Stimulated activated CD8-positive, alpha-beta memory T cell treated with anti-CD3 and anti-CD28 coated beads, Interleukin-15, amount 100 ng/mL, for 4 hours (primary cell): Measurements from ENCODE around the gene ITSN2.
"Not testable (repeated sequence)": the region's sequence is repeated elsewhere in the genome, so short reads cannot be mapped to it uniquely, and the experiment has no call there.

Experiments
- DNase-seq, 2 donors: peaks; one replicate each; pipeline ENCODE4 v3.0.0-alpha.2; 2020; ENCODE audit warnings: low read depth in 2 of 2

ITSN2 gene

DNA sequence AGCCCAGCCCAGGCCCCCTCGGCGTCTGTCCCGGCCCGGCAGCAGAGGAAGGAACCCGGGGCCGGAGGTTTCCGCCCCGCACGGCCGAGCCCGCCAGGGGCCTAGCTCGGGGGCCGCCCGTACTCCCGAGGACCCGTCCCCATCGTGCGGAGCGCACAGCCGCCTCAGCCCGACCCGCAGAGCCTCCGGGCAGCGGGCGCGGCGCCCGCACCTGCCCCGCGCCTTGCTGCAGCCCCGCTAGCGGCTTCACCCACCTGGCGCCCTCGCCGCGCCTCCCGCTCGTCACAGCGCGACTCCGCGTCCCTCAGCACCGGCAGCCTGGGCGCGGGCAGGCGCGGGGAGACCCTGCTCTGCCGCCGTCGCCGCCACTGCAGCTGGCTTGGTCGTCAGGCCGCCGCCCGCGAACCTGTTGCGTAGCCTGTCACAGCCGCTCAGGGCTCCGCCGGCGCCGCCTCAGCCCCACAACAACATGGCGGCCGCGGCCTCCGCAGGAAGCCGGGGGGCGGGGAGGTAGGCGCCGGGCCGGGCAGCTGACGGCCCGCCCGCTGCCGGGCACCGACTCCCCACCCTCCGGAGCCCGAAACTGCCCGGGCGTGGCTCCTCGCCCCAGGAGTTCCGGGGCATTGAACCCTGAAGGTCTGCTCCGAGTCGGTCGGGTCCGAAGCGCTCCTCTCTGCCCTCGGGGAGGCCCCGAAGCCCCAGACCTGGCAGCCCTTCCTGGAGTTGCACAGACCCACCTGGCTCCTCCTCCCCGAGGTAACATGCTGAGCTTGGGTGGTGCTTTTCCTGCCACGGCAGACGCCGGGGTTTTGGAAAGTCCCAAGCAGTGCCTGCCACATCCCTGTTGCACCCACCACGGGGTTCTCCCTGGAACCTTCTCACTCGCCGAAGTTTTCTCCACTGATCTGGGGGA is at the start of gene ITSN2:
Gene ITSN2 (minus strand): TSS at position 487 of the 913 bp plus-strand sequence. CDS start 32,454 bp downstream, outside the sequence.
- DNase-seq: peak; percentile 62 to 71

DNA sequence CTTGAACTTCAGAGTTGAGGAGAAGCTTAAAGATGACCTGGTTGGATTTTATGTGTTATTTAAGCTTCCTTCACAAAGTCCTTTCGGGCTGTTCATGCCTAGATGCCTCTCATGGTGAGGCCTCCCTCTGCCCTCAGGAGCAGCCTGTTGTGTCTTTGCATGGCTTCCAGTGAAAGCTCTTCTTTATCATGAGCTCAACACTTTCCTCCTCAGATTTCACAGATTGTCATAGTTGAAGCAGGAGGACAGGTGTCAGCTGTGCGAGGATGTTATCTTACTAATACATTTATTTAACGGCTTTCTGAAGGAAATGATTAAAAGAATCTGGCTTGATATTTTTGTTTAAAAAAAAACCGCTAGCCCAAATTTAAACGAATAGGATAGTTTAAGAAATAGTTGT is 48.8 kb upstream of the ITSN2 start:
- DNase-seq: no peak

DNA sequence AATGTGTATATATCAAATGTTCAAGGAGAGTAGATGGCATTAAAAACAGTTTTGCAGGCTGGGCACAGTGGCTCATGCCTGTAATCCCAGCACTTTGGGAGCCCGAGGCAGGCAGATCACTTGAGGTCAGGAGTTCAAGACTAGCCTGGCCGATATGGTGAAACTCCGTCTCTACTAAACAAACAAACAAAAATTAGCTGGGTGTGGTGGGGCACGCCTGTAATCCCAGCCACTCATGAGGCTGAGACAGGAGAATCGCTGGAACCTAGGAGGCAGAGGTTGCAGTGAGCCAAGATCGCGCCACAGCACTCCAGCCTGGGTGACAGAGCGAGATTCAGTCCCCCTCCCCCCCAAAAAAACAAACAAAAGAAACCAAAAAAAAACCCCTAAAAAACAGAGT is 48.4 kb upstream of the ITSN2 start:
- not testable (repeated sequence) for DNase-seq

DNA sequence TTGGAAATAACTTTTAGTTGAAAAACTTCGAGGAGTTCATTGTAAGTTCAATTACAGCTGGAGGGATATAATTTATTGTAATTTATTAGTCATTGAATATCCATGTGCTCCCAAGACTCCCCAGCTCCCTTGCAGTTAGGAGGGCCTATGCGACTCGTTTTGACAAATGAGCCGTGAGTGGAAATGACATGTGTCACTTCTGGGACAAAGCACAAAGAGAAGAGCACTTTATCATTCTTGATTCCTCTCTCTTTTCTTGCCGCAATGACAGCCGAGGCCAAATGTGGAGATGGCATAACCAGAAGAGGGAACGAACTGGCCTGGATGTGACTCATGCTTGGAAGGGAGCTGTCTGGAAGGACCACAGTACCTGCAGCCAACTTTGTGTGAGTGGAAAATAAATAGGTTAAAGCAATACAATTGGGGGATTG is 44.2 kb upstream of the ITSN2 start:
- DNase-seq: no peak

DNA sequence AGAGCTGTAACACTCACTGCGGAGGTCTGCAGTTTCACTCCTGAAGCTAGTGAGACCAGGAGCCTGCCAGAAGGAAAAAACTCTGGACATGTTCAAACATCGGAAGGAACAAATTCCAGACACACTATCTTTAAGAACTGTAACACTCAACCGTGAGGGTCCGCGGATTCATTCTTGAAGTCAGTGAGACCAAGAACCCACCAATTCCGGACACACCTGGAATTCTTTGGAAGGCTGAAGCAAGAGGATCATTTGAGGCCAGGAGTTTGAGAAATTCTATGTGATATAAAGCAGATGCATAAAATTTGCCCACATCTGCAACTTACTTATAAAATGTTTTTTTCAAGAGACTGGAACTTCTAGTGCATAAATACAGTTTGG is 43.5 kb upstream of the ITSN2 start:
- DNase-seq: no peak

DNA sequence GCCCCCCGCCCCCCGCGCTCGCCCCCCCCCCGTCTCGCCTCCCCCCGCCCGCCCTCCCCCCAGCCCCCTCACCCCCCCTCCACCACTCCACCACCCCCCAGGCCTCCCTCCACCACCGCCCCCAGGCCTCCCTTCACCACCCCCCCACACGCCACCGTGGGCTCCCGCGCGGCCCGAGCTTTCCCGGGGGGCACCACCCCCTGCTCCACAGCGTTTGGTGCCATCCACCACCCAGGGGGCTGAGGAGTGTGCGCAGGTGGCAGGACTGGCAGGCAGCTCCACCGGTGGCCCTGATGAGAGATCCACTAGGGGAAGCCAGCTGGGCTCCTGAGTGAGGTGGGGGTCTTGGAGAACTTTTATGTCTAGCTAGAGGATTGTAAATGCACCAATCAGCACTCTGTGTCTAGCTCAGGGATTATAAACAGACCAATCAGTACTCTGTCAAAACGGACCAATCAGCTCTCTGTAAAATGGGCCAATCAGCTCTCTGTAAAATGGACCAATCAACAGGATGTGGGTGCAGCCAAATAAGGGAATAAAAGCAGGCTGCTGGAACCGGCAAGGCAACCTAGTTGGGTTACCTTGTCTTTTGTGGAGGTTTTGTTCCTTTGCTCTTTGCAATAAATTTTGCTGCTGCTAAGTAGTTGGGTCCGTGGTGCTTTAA is 43.0 kb upstream of the ITSN2 start:
- no peak for DNase-seq

DNA sequence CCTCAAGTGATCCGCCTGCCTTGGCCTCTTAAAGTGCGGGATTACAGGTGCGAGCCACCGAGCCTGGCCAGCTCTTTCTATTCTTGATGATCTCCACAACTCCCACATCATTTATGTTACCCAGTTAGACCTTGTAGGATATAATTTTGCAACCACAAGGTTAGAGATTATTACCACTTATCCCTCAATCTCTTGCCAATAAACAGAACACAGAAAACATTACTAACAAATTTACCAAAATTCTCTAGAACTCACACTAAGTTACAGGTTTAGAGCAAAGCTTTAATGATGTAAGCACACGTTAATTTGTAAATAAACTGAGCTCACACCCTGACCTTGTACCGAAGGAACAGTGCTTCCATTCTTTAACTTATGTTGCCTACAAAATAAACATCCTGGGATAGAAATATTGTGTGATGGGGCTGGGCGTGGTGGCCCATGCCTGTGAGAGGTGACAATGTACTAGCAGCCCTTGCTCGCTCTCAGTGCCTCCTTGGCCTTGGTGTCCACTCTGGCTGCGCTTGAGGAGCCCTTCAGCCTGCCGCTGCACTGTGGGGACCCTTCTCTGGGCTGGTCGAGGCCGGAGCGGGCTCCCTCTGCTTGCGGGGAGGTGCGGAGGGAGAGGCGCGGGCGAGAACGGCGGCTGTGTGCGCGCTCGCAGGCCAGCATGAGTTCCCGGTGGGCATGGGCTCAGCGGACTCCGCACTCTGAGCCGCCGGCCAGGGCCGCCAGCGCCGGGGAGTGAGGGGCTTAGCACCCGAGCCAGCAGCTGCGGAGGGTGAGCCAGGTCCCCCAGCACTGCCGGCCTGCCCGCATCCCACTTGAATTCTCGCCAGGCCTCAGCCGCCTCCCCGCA is 42.1 kb upstream of the ITSN2 start:
- no peak for DNase-seq

DNA sequence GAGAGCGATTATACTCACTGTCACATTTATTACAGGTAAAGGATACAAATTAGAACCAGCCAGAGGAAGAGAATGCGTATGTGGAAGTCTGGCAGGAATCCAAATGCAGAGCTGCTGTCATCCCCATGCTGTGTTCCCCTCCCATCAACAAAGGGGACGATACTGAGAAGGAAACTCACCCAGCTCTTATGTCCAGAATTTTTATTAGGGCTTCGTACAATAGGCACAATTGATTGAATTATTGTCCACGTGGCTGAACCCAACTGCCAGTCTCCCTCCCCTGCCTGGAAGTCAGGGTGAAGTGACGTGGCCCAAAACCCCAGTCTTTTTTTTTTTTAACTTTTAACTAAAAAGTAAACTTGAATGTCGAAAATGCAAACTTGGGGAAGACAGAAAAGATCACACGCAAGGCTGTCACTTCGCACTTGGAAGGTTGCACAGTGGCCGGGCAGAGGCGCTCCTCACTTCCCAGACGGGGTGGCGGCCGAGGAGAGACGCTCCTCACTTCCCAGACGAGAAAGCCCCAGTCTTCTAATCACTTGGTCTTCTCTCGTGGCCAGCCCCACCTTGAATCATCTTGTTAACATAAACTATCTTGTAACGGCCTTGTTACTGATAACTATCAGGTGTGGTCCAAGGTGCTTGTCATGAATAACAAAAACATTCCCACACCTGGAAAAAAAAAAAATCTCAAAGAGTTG is 40.0 kb upstream of the ITSN2 start:
- DNase-seq: no peak

DNA sequence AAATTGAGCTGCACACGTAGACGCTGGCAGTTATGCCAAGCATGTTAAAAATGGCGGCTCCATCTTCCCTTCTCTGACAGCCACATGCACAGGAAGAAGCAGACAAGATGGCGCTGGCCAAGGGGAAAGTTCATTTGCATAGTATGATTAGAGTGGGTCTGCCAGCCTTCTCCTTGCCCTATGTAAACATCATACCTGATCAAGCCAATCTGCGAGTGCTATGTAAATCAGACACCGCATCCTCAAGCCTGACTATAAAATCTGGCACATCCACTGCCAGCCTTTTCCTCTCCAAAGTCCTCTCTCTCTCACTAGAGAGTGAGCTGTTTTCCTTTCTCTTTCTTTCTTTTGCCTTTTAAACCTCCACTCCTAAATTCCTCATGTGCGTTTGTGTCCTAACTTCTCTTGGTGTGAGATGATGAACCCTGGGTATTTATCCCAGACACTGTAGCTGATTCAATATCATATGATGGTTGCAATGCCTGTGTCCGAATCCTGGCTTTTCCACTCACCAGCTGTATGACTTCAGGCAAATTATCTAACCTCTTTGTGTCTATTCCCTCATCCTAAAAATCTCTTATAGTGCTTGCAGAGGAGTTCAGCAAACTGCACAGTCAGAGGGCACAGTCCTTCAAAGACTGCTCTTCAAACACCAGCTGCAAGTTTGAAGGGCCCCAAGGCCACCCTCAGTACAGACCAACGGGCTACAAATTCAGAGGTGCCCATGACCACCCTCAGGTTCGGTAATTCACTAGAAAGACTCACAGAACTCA is 39.3 kb upstream of the ITSN2 start:
- DNase-seq: no peak

DNA sequence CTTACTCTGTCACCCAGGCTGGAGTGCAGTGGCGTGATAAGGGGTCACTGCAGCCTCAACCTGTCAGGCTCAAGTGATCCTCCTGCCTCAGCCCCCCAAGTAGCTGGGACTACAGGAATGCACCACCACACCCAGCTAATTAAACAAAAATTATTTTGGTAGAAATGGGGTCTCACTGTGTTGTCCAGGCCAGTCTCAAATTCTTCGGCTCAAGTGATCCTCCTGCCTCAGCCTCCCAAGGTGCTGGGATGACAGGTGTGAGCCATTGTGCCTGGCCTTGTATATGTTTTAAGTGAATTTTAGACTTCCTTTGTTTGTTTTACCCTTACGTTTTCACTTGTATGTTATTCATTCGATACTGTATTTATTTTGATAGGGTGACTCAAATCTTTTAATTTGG is 34.7 kb upstream of the ITSN2 start:
- no peak for DNase-seq

DNA sequence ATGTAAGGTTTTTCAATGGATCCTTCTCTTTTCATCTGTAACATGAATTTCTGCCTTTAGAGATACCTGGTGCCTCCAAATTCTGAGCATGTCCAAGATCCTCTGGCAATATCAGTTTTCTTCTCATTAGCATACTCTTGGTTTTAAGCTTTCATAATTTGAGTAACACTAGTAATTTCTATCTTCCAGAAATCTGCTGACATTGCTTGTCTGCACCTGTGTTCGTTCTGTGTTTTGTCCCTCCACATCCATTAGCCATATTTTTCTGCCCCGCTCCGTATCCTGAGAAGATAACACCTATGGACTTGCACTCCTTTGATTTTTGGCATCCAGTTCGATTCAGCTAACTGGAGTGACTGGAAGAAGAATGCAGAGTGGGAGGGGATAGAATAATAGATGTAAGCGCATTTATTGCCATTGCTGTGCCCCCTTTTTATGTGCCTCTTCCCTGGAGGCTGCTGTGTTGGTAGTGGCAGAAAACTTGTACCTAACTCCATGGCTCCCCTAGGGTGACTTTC is 32.3 kb upstream of the ITSN2 start:
- DNase-seq: no peak

DNA sequence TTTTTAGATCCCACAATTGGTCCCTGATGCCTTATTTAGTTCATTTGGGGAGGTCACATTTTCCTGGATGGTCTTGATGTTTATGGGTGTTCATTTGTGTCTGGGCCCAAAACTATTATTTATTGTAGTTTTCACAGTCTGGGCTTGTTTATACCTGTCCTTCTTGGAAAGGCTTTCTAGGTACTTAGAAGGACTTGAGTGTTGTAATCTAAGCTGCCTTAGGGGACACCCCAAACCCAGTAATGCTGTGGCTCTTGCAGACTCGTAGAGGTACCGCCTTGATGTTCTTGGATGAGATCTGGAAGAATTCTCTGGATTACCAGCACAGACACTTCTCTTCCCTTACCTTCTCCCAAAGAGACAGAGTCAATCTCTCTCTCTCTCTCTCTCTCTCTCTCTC is 25.0 kb upstream of the ITSN2 start:
- DNase-seq: no peak

DNA sequence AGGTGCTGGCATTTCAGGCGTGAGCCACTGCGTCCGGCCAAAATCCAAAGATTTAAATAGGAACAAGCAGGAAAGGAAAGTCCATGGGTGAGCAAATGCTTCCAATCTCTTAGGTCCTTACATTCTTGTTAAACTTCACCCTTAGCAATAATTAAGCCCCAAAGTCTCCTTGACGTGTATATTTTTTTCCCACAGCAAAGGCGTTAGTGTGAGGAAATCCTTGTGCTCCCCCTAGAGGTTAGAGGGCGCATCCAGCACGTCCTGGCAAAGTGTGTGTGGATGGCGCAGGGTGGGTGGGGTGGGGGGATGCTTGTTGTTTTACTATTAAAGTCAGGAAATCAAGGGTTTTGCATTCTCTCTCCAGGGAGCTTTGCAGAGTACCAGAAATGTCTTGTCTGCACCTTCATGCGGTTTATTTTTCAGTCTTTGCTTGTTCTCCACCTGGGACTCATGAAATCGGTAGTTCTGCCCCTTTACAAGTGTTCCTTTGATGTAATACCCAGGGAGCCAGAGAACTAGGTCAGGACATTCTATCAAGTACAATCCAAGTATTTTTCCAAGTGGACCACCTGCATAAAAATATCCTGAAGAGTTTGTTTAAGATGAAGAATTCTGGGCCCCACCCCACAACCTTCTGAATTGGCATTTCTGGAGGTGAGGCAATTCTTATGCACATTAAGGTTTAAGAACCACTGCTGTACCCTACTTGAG is 22.2 kb upstream of the ITSN2 start:
- peak in 1 of 2 donors; percentile 25 for DNase-seq

DNA sequence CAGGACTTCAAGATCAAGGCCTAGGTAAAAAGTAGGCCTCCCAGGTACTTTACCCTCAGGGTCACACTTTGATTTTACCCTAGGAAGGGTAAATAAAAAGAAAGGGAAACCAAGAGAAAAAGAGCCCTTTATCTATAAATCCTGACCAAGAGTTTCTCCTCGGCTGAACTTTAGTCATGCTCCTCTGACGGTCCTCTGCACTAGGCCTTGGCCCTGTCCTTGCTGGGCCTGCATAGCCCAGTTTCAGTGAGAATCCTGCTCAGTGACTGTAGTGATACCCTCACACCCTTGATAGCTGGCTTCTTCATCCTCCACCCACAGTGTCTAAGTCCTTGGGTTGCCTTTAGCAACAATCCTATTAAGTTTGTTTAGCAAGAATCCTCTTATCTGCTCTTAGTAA is 20.5 kb upstream of the ITSN2 start:
- no peak for DNase-seq

DNA sequence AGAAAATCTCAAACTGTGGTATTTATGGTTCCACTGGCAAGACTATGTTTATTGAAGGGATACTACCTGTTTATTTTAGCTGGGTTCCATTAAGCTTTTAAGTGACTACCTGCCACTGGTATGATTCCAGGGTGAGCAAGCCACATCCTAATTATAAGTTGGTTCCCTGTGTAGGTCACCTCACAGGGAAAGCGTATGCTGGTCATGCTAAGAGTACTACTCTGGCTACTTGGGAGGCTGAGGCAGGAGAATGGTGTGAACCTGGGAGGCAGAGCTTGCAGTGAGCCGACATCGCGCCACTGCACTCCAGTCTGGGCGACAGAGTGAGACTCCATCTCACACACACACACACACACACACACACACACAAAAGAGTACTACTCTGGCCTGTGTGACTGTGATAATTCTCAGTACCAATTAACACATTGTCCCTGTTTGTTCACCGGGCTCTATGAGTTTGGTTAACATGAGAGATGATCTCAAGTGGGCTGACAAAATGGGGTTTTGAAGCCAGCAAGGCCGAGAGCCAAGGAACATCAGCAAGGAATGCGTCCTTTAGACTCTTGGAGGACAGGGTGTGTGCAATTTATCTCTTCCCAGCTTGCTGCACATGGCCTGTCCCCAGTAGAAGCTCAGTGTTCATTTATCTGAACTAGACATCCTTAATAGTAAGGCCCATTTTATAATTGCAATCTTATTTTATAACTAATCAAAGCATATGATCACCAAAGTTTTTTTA is 15.2 kb upstream of the ITSN2 start:
- no peak for DNase-seq

DNA sequence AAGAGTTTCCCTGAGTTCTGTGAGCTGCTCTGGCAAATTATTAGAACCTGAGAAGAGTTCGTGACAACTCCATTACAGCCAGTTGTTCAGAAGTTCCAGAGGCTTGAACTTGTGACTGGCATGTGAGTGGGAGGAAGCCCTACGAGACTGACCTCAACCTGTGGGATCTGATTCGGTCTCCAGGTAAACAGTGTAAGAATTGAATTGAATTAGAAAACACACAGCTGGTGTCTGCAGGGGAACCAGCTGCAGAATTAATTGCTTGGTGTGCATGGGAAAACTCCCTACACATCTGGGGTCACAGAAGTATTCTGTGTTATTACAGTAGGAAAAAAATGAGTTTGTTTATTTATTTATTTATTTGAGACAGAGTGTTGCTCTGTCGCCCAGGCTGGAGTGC is 14.0 kb upstream of the ITSN2 start:
- DNase-seq: no peak

DNA sequence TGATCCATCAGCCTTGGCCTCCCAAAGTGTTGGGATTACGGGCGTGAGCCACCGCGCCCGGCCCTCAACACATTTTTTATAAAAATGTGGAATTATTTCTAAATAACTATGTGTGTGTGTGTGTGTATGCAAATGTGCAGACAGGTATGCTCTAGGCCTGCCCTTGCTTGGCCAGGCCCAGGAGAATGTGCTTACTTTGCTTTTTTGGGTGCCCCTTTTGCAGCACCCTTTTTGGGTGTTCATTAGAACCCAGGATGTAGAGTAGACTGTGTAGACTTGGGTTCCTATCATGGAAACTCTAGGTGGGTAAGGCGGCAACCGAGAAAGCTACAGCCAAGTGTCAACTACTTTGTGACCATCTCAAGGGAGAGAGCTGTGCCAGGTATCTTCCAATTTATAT is 11.7 kb upstream of the ITSN2 start:
- DNase-seq: no peak

DNA sequence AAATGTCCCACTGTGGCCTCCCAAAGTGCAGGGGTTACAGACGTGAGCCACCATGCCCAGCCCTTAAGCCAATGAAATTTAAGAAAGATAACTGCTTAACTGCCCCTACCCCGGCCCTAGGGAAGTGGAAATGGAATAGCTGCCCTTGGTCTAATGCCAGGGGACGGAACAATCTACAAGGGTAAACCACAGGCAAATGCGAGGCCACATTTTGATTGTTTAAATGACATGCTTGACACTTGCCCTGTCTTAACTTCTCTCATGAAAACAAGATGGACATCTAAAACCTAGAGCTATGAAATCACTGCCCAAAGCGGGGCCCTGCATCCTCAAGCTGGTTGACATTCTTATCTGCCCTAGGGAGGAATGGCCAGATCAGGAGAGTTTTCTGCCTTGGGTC is 5.5 kb upstream of the ITSN2 start:
- no peak for DNase-seq

DNA sequence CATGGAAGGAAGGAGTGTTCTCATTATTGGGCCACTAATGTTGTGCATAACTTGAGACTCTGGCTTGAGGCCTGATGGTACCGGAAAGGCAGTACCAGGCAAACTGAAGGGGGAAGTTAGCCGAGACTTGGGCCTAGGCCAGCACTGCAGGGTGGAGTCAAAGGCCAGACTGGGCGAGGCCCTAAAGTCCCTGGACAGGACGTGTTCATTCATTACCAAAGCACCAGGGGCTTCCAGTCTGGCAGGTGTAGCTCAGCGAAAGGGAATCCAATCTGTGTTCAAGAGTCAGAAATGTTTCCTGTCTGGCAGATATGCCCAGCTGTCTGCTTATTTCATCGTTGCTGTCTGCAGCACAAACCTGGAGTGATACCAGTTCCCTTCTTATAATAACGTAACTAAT is 4.7 kb upstream of the ITSN2 start:
- DNase-seq: no peak
